ENCODE measurements around the gene CTNNA2. TPM values are rescaled to one million over a fixed set of nuclear protein-coding genes. Genes with fewer than 3 reads are reported as not detected.

Gene CTNNA2
- total RNA-seq, 1 experiment from 2014 or later: not detected

DNA sequence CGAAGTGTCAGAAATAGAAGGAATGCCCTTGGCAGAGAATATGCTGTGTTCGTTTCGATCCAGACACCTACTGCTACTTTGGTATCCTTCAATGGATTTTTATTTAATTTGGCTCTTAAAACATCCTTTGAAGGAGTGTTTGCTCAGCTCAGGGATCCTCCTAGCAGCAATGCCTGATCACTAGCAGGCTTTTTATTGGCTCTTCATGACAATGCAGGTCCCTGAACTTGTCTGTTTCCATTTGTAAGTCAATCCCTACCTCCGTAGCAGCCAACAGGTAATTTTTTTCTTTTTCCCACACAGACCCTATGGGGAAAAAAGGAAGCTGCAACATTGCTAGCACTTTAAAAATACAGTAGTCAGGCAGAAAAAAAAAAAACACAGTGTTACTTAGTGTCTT is 1157.9 kb downstream of the CTNNA2 start:
- ChIA-PET POLR2A (ENCODE audit: unreplicated experiment) (no interaction called here), CTCF (no interaction called here)
- intact Hi-C loops (cut with micrococcal nuclease; ENCODE audit: unreplicated experiment): no loop called here
- TF ChIP-seq EZH2 (IDR thresholded peaks at IDR 0.05; ENCODE audit: low read depth): no peak
- Histone ChIP-seq H3K4me1 (replicated peaks; ENCODE audit: insufficient read depth) (no peaks in the 10 kb centered on the region), H3K9me2 (ENCODE audit: insufficient read depth) (no peaks in the 10 kb centered on the region), H3K79me2 (ENCODE audit: low read depth) (no peaks in the 10 kb centered on the region), H3K4me3 (no peak overlapping the region), H3K27ac (no peak overlapping the region), H2AFZ (no peak overlapping the region), H3K27me3 (ENCODE audit: insufficient read depth, low read depth) (no peaks in the 10 kb centered on the region), H4K20me1 (ENCODE audit: insufficient read depth) (no peaks in the 10 kb centered on the region), H3K36me3 (ENCODE audit: low read depth) (no peaks in the 10 kb centered on the region), H3K9me3 (ENCODE audit: insufficient read depth, low read depth) (no peaks in the 10 kb centered on the region), H3K4me2 (no peak overlapping the region), H3F3A (ENCODE audit: insufficient read depth, low read depth) (no peaks in the 10 kb centered on the region)
- no TSS peak for BruUV-seq (replicated peaks)
- DNase-seq: no peak

DNA sequence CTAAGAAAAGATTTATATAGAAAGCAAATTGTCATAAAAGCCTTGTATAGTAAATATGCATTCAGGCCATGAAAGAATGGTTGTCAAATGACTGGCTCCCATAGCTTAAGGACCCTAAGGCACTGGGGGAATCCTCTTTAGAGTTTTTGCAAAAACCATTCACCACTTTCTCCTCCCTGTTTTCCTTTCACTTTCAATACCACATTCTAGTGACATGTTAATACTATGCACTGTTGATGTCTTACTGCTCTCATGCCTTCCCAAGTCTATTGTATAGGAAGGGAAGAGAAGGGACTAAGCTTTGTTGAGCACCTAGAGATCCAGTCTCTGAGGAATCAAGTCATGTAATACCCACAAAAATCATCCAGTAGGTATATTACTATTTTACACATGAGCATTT is 1174.7 kb downstream of the CTNNA2 start:
- intact Hi-C loops (cut with micrococcal nuclease; ENCODE audit: unreplicated experiment): no loop called here
- BruUV-seq (replicated peaks): no TSS peak

DNA sequence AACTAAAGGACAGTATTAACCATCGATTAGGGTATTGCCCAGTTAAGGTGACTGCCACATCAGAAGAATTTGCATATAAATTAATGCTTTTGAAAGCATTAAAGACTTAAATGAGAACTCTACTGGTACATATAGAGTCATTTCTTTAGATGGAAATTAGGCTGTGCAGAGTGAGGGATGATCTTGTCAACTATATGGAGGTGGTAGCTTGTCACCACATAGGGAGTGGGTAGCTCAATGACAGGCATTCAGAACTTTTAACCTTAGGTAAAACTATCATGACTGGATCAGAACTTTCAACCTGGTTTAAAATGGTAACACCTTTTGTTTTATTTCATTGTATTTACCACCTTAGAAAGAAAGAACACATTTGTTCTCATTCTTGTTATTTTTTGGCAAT is 1176.3 kb downstream of the CTNNA2 start:
- no peak overlapping the region for H3K27ac ChIP-seq
- TF ChIP-seq, protein P1, sequence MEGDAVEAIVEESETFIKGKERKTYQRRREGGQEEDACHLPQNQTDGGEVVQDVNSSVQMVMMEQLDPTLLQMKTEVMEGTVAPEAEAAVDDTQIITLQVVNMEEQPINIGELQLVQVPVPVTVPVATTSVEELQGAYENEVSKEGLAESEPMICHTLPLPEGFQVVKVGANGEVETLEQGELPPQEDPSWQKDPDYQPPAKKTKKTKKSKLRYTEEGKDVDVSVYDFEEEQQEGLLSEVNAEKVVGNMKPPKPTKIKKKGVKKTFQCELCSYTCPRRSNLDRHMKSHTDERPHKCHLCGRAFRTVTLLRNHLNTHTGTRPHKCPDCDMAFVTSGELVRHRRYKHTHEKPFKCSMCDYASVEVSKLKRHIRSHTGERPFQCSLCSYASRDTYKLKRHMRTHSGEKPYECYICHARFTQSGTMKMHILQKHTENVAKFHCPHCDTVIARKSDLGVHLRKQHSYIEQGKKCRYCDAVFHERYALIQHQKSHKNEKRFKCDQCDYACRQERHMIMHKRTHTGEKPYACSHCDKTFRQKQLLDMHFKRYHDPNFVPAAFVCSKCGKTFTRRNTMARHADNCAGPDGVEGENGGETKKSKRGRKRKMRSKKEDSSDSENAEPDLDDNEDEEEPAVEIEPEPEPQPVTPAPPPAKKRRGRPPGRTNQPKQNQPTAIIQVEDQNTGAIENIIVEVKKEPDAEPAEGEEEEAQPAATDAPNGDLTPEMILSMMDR (conservative IDR thresholded peaks at IDR 0.05): no peak
- no peak for TF ChIP-seq EZH2 (IDR thresholded peaks at IDR 0.05; ENCODE audit: low read depth)
- H3K4me3 ChIP-seq: no peak overlapping the region
- POLR2A ChIA-PET (ENCODE audit: unreplicated experiment): no interaction called here
- no peaks in the 10 kb centered on the region for H3K79me2 ChIP-seq (ENCODE audit: low read depth)
- no peak for DNase-seq
- no peak overlapping the region for H2AFZ ChIP-seq
- no peaks in the 10 kb centered on the region for H3F3A ChIP-seq (ENCODE audit: insufficient read depth, low read depth)
- H3K9me2 ChIP-seq (ENCODE audit: insufficient read depth): no peaks in the 10 kb centered on the region
- no peaks in the 10 kb centered on the region for H3K4me1 ChIP-seq (replicated peaks; ENCODE audit: insufficient read depth)
- no peaks in the 10 kb centered on the region for H4K20me1 ChIP-seq (ENCODE audit: insufficient read depth)
- CTCF ChIA-PET: no interaction called here
- H3K4me2 ChIP-seq: no peak overlapping the region
- no peaks in the 10 kb centered on the region for H3K27me3 ChIP-seq (ENCODE audit: insufficient read depth, low read depth)
- no TSS peak for BruUV-seq (replicated peaks)
- intact Hi-C loops (cut with micrococcal nuclease; ENCODE audit: unreplicated experiment): no loop called here
- H3K9me3 ChIP-seq (ENCODE audit: insufficient read depth, low read depth): no peaks in the 10 kb centered on the region
- H3K36me3 ChIP-seq (ENCODE audit: low read depth): no peaks in the 10 kb centered on the region

More for the DNA sequence above, 1174.7 kb downstream of the CTNNA2 start:
- Histone ChIP-seq H3K36me3 (ENCODE audit: low read depth) (no peaks in the 10 kb centered on the region), H3F3A (ENCODE audit: insufficient read depth, low read depth) (no peaks in the 10 kb centered on the region), H3K4me2 (no peak overlapping the region), H2AFZ (no peak overlapping the region), H3K27ac (no peak overlapping the region), H3K4me3 (no peak overlapping the region), H3K27me3 (ENCODE audit: insufficient read depth, low read depth) (no peaks in the 10 kb centered on the region), H3K9me2 (ENCODE audit: insufficient read depth) (no peaks in the 10 kb centered on the region), H3K79me2 (ENCODE audit: low read depth) (no peaks in the 10 kb centered on the region), H4K20me1 (ENCODE audit: insufficient read depth) (no peaks in the 10 kb centered on the region), H3K4me1 (replicated peaks; ENCODE audit: insufficient read depth) (no peaks in the 10 kb centered on the region), H3K9me3 (ENCODE audit: insufficient read depth, low read depth) (no peaks in the 10 kb centered on the region)
- CTCF ChIA-PET: no interaction called here
- TF ChIP-seq EZH2 (IDR thresholded peaks at IDR 0.05; ENCODE audit: low read depth): no peak
- TF ChIP-seq, protein P1 (conservative IDR thresholded peaks at IDR 0.05): no peak
- POLR2A ChIA-PET (ENCODE audit: unreplicated experiment): no interaction called here
- no peak for DNase-seq

Small RNA genes lying within 50 kb of the gene (microRNA-seq; reads per million reads assigned to microRNA genes)
- not detected for gene MIR4264 (ENCODE audit: borderline number of aligned reads, borderline replicate concordance)
- gene MIR8080 (ENCODE audit: borderline number of aligned reads, borderline replicate concordance): not detected

All from PC-9 (cell line).